T-helper 1 cell treated with Interleukin-12 subunit alpha and Interleukin-12 subunit beta and Interleukin-4 antibody, amounts not matched to agents 30 μg/mL and 1 μg/mL, for 36 hours (primary cell): Measurements from ENCODE around the gene PANK4.

Source experiments
- H3K27ac Mint-ChIP-seq: one replicate; pipeline ENCODE4 v1.8.0; 2021; ENCODE audit warnings: mild to moderate bottlenecking, mixed read lengths
- H3K27me3 Mint-ChIP-seq: one replicate; pipeline ENCODE4 v1.8.0; 2021; ENCODE audit warnings: low read depth, mixed read lengths
- H3K36me3 Mint-ChIP-seq: one replicate; pipeline ENCODE4 v1.8.0; 2021; ENCODE audit warnings: low read depth, mixed read lengths
- H3K4me1 Mint-ChIP-seq: one replicate; pipeline ENCODE4 v1.8.0; 2021; ENCODE audit warnings: low read depth, mixed read lengths
- H3K4me3 Mint-ChIP-seq: one replicate; pipeline ENCODE4 v1.8.0; 2021; ENCODE audit warnings: mild to moderate bottlenecking, moderate library complexity, mixed read lengths
- H3K9me3 Mint-ChIP-seq: one replicate; pipeline ENCODE4 v1.8.0; 2021; ENCODE audit warnings: mixed read lengths

The PANK4 gene

DNA sequence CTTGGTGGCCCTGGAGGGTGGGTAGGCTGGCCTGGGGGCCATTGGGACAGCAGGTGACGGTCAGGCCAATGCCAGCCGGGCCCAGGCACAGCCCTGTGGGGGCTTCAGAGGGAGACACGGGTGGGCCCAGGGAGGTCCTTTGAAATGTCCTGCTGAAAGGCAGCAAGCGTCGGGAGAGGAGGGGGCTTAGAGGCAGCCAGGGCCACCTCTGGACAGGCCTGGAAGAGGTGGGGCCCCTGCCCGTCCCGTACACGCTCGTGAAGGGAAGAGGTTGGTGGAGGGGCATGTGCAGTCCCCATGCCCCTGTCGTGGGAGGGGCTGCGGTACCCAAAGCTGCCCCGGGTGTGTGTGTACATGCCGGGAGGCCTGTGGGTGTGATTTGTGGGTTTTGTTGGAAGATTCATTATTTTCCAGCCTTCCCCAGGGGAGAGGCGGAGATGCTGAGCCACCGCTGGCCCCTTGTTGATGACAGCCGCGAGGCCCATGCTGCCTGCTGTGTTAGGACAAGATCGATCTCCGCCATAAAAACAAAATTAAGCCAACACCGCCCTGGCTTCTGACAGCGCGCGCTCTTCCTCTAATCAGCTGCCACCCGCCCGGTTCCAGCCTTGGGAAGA, 53.7 kb downstream of the PANK4 start:
- H3K27ac Mint-ChIP-seq = no peak overlapping the region
- no peaks in the 10 kb centered on the region for H3K4me1 Mint-ChIP-seq
- no peaks in the 10 kb centered on the region for H3K9me3 Mint-ChIP-seq
- no peak overlapping the region for H3K4me3 Mint-ChIP-seq
- no peaks in the 10 kb centered on the region for H3K27me3 Mint-ChIP-seq
- no peaks in the 10 kb centered on the region for H3K36me3 Mint-ChIP-seq

DNA sequence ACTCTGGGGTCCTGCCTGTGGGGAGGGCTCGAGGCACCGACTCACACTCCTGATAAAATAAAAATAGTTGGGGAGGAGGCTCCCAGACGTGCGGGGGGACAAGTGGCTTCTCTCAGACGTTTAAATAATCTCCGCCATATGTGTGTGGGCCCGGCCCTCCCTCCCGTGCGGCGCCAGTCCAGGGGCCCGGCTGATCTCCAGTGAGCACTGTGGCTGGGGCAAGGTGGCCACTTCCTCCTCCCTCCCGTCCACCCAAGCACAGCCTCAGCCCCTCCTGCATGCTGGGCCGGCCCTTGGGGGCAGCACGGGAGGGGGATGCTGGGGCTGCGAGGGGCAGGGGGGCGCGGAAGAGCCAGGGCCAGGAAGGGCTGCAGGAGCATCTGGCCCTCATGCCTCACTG, 54.3 kb downstream of the PANK4 start:
- H3K27ac Mint-ChIP-seq = no peak overlapping the region
- no peak overlapping the region for H3K4me3 Mint-ChIP-seq
- no peaks in the 10 kb centered on the region for H3K27me3 Mint-ChIP-seq
- no peaks in the 10 kb centered on the region for H3K36me3 Mint-ChIP-seq
- H3K4me1 Mint-ChIP-seq = no peaks in the 10 kb centered on the region
- H3K9me3 Mint-ChIP-seq = no peaks in the 10 kb centered on the region

DNA sequence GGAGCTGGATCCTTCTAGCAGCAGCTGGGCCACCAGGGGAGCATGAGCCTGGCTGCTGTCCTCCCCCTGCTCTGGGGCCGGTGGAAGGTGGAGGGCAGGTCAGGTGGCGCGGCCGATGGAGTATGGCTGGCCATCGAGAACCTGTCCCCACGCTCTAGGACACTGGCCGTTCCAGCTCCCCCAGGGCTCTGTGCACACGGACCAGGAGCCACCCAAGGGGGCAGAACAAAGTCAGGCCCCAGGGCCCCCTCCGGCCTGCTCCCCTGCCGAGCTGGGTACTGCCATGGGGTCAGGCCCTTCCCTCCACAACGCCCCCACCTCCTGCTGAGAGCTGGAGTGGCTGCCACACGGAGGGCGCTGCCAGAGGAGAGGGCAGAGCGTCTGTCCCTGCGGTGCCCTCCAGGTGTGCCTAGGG, 54.8 kb downstream of the PANK4 start:
- H3K4me1 Mint-ChIP-seq = no peaks in the 10 kb centered on the region
- H3K27ac Mint-ChIP-seq = no peak overlapping the region
- no peak overlapping the region for H3K4me3 Mint-ChIP-seq
- no peaks in the 10 kb centered on the region for H3K36me3 Mint-ChIP-seq
- no peaks in the 10 kb centered on the region for H3K9me3 Mint-ChIP-seq
- no peaks in the 10 kb centered on the region for H3K27me3 Mint-ChIP-seq

DNA sequence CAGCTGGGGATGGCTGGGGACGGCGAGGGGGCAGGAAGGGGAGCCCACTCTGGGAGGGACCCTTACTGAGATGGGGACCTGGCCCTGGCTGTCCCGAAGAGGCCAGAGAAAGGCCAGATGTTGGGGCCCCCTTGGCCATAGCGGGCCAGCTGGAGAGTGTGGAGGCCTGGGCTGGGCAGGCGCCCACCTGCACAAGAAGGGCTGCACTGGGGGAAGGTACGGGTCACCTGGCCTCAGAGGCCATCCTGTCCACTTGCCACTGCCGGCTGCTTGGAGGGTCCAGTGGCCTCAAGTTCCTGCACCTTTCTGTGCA, 55.3 kb downstream of the PANK4 start:
- no peaks in the 10 kb centered on the region for H3K9me3 Mint-ChIP-seq
- no peaks in the 10 kb centered on the region for H3K27me3 Mint-ChIP-seq
- H3K36me3 Mint-ChIP-seq = no peaks in the 10 kb centered on the region
- H3K27ac Mint-ChIP-seq = no peak overlapping the region
- H3K4me1 Mint-ChIP-seq = no peaks in the 10 kb centered on the region
- H3K4me3 Mint-ChIP-seq = no peak overlapping the region

GRCh38 chr1:2470290-2471158, 55.9 kb downstream of the PANK4 start:
- Mint-ChIP-seq H3K27me3 (no peaks in the 10 kb centered on the region), H3K4me1 (no peaks in the 10 kb centered on the region), H3K4me3 (no peak overlapping the region), H3K9me3 (no peaks in the 10 kb centered on the region), H3K36me3 (no peaks in the 10 kb centered on the region), H3K27ac (no peak overlapping the region)

GRCh38 chr1:2469103-2469940, 57.1 kb downstream of the PANK4 start:
- Mint-ChIP-seq H3K27me3 (no peaks in the 10 kb centered on the region), H3K9me3 (no peaks in the 10 kb centered on the region), H3K4me3 (no peak overlapping the region), H3K36me3 (no peaks in the 10 kb centered on the region), H3K4me1 (no peaks in the 10 kb centered on the region), H3K27ac (no peak overlapping the region)

DNA sequence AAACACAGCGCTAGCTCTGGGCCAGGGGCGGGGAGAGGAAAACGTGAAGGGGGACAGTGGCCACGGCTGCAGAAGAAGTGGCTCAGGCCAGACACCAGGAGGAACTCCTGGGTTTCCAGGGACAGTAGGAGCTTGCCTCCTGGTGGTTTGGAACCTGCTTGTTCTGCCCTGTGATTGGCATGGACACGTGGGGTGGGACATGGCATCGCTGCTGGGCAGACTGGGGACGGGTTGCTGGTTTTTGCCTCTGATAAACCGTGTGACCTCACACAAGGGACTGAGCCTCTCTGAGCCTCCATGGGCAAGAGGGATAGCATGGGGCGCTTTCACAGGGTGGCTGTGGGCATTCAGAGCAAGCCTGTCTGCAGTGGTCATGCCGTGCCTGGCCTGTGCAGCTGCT, 57.9 kb downstream of the PANK4 start:
- no peaks in the 10 kb centered on the region for H3K4me1 Mint-ChIP-seq
- no peaks in the 10 kb centered on the region for H3K36me3 Mint-ChIP-seq
- no peaks in the 10 kb centered on the region for H3K9me3 Mint-ChIP-seq
- no peak overlapping the region for H3K4me3 Mint-ChIP-seq
- no peak overlapping the region for H3K27ac Mint-ChIP-seq
- H3K27me3 Mint-ChIP-seq = no peaks in the 10 kb centered on the region

DNA sequence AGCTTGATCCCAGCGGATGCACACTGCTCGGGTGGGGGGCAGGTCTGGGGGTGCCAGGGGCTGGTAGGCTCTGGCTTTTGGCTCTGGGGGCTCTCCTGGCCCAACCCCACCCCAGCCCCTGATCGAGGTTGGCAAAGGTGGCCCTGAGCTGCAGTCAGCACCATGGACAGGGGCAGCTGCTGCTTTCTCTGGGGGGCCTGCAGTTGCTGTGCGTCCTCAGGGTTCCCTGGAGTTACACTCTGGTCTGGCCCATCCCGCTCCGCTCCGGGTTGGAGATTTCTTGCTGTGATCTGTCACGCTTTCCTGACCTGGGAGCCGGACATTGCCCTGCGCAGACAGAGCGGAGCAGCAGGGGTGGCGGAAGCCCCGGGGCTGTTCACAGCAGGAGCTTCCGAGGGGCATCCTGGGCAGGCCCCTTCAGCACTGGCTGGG, 58.3 kb downstream of the PANK4 start:
- Mint-ChIP-seq H3K9me3 (no peaks in the 10 kb centered on the region), H3K4me3 (no peak overlapping the region), H3K4me1 (no peaks in the 10 kb centered on the region), H3K36me3 (no peaks in the 10 kb centered on the region), H3K27me3 (no peaks in the 10 kb centered on the region), H3K27ac (no peak overlapping the region)

DNA sequence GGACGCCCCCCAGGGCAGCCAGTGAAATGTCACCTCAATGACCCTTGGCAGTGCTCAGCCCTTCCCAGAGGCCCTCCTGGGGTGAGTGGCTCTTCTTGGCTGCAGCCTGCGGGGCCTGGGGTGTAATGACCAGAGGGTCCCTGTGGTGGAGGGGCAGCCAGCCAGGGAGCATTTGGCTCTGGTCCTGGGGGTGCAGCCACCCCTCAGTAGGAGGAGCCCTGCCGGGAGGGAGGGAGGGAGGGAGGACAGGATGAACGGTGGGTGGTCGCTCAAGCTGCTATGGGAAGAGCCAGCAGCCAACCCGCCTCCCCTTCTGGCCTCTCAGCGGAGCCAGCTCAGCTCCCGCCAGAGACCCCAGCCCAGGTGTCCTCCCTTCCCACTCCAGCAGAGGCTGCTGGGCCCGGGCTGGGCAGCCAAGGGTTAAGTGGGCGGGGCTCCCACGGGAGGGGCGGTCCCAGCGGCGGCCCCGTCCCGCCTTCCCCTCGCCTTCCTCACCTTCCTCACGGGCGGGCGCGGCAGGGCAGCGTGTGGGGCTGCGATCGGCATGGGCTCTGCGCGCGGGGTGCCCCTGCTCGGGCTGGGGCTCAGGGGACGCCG, 59.3 kb downstream of the PANK4 start:
- no peaks in the 10 kb centered on the region for H3K4me1 Mint-ChIP-seq
- no peaks in the 10 kb centered on the region for H3K9me3 Mint-ChIP-seq
- H3K27ac Mint-ChIP-seq = no peak overlapping the region
- H3K36me3 Mint-ChIP-seq = no peaks in the 10 kb centered on the region
- no peak overlapping the region for H3K4me3 Mint-ChIP-seq
- H3K27me3 Mint-ChIP-seq = no peaks in the 10 kb centered on the region

GRCh38 chr1:2466270-2466665, 60.1 kb downstream of the PANK4 start:
- H3K4me1 Mint-ChIP-seq = no peaks in the 10 kb centered on the region
- H3K27ac Mint-ChIP-seq = no peak overlapping the region
- H3K27me3 Mint-ChIP-seq = no peaks in the 10 kb centered on the region
- H3K36me3 Mint-ChIP-seq = no peaks in the 10 kb centered on the region
- H3K4me3 Mint-ChIP-seq = no peak overlapping the region
- no peaks in the 10 kb centered on the region for H3K9me3 Mint-ChIP-seq

DNA sequence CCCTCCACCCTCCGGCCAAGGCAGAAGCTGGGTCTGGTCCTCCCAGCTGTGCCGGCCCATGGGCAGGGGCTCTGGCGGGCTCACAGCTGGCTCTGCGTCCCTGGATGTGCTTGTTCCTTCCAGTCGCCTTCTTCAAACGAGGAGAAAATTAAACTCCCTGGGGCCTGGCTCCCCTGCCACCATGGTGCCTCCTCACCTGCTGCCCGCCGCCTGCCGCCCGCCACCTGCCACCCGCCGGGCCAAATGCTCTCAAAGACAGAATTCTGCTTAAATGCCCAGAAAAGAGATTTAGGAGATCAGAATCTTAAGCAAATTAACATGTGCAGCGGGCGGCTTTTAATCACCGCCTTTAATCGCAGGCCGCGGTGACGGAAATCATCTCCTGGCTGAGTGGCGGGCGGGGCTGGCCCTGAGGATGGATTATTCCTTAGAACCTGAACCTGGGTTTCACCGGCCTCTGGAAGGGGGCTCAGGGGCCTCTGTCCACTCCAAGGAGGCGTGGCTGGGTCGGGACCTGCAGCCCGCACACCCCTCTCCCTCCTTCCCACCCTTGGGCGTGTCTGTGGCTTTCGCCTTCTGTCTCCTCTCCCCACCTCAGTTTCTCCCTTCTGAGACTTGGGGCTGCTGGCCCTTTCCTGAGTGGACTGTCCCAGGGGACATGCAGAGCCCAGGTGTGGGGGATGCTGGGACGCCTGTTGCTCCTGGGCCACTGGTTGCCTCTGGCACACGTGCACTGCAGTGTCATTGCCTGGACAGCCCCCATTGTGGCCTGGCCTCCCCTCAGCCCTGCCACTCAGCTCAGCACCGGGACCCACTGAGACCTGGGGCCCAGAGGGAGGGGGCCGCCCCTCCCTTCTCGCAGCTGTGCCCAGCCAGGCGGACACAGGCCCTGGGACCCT, 60.8 kb downstream of the PANK4 start:
- Mint-ChIP-seq H3K27me3 (no peaks in the 10 kb centered on the region), H3K27ac (no peak overlapping the region), H3K4me1 (no peaks in the 10 kb centered on the region), H3K9me3 (no peaks in the 10 kb centered on the region), H3K36me3 (no peaks in the 10 kb centered on the region), H3K4me3 (no peak overlapping the region)

GRCh38 chr1:2463396-2463795, 63.0 kb downstream of the PANK4 start:
- Mint-ChIP-seq H3K9me3 (no peaks in the 10 kb centered on the region), H3K27me3 (no peaks in the 10 kb centered on the region), H3K27ac (no peak overlapping the region), H3K36me3 (no peaks in the 10 kb centered on the region), H3K4me1 (no peaks in the 10 kb centered on the region), H3K4me3 (no peak overlapping the region)

GRCh38 chr1:2462819-2463218, 63.6 kb downstream of the PANK4 start:
- H3K27me3 Mint-ChIP-seq = no peaks in the 10 kb centered on the region
- H3K9me3 Mint-ChIP-seq = no peaks in the 10 kb centered on the region
- H3K4me1 Mint-ChIP-seq = no peaks in the 10 kb centered on the region
- H3K27ac Mint-ChIP-seq = no peak overlapping the region
- H3K36me3 Mint-ChIP-seq = no peaks in the 10 kb centered on the region
- no peak overlapping the region for H3K4me3 Mint-ChIP-seq
